HEK293 (cell line): Measurements from ENCODE around the gene ZAP70.

Source experiments
- CTCF ChIA-PET: fragments of 350-600 bp; formaldehyde crosslinking; extraction: SDS; loops from one replicate; lab custom pipeline; 2021; ENCODE audit warnings: antibody characterized with exemption; lab: Yijun Ruan, JAX
- POLR2A ChIA-PET: fragments of 300-600 bp; formaldehyde crosslinking; extraction: SDS; loops from one replicate; lab custom pipeline; 2020; ENCODE audit warnings: antibody characterized with exemption, inconsistent platforms; lab: Yijun Ruan, JAX
- H3K27ac ChIP-seq: fragments of 200-500 bp; sonication (Bioruptor generic); 2 replicates; pipeline ENCODE4 v1.5.1; 2014; ENCODE audit warnings: low read depth, low read length, control low read depth, inconsistent platforms; ENCODE audit errors: extremely low read depth
- H3K36me3 ChIP-seq, 2 experiments: fragments of 200-500 bp in 1 of 2; sonication (Bioruptor generic) in 1 of 2; 1 replicate in 1 of 2; 2 replicates in 1 of 2; pipeline ENCODE4 v1.5.1; 2014 to 2017; ENCODE audit warnings: inconsistent platforms in 2 of 2, low read length in 2 of 2; ENCODE audit not compliant: control insufficient read depth in 2 of 2, insufficient read depth in 1 of 2
- H3K4me1 ChIP-seq: fragments of 200-500 bp; sonication (Bioruptor generic); 2 replicates; pipeline ENCODE4 v1.5.1; 2014; ENCODE audit warnings: mild to moderate bottlenecking, low read length, inconsistent platforms; ENCODE audit not compliant: control insufficient read depth, insufficient read depth
- H3K4me3 ChIP-seq: 2 replicates; pipeline ENCODE4 v1.5.1; 2011; ENCODE audit warnings: low read depth, mild to moderate bottlenecking, control low read depth, low read length, moderate library complexity
- H3K9me3 ChIP-seq: fragments of 200-500 bp; sonication (Bioruptor generic); 2 replicates; pipeline ENCODE4 v1.5.1; 2014; ENCODE audit warnings: low read depth, low read length, inconsistent platforms; ENCODE audit not compliant: control insufficient read depth, insufficient read depth
- BCL11B ChIP-seq: fragments of 450-650 bp; formaldehyde crosslinking; IDR thresholded peaks from 2 replicates; pipeline ENCODE4 v1.5.1; 2016; ENCODE audit warnings: low read depth, missing biosample characterization, missing genetic modification characterization
- GFI1B ChIP-seq: fragments of 450-650 bp; formaldehyde crosslinking; IDR thresholded peaks from 2 replicates; pipeline ENCODE4 v1.5.1; 2016; ENCODE audit warnings: missing biosample characterization, missing genetic modification characterization
- KLF1 ChIP-seq: fragments of 450-650 bp; formaldehyde crosslinking; IDR thresholded peaks from 2 replicates; pipeline ENCODE4 v1.5.1; 2016; ENCODE audit warnings: missing biosample characterization, missing genetic modification characterization
- PRDM4 ChIP-seq: fragments of 450-650 bp; formaldehyde crosslinking; IDR thresholded peaks from 2 replicates; pipeline ENCODE4 v1.5.1; 2017; ENCODE audit warnings: missing biosample characterization, missing genetic modification characterization
- SCRT2 ChIP-seq: fragments of 450-650 bp; formaldehyde crosslinking; IDR thresholded peaks from 2 replicates; pipeline ENCODE4 v1.5.1; 2016; ENCODE audit warnings: missing biosample characterization, missing genetic modification characterization
- ZFP69B ChIP-seq: fragments of 450-650 bp; formaldehyde crosslinking; IDR thresholded peaks from 2 replicates; pipeline ENCODE4 v1.5.1; 2016; ENCODE audit warnings: missing biosample characterization, missing genetic modification characterization
- ZIC2 ChIP-seq: fragments of 450-650 bp; formaldehyde crosslinking; IDR thresholded peaks from 2 replicates; pipeline ENCODE4 v1.5.1; 2016; ENCODE audit warnings: missing biosample characterization, missing genetic modification characterization
- ZNF2 ChIP-seq: fragments of 450-650 bp; formaldehyde crosslinking; IDR thresholded peaks from 2 replicates; pipeline ENCODE4 v1.5.1; 2016; ENCODE audit warnings: missing biosample characterization, missing genetic modification characterization
- ZNF24 ChIP-seq: fragments of 450-650 bp; formaldehyde crosslinking; IDR thresholded peaks from 2 replicates; pipeline ENCODE4 v1.5.1; 2016; ENCODE audit warnings: missing biosample characterization, missing genetic modification characterization
- ZNF302 ChIP-seq: fragments of 450-650 bp; formaldehyde crosslinking; IDR thresholded peaks from 2 replicates; pipeline ENCODE4 v1.5.1; 2016; ENCODE audit warnings: missing biosample characterization, missing genetic modification characterization, low read depth
- ZNF560 ChIP-seq: fragments of 450-650 bp; formaldehyde crosslinking; IDR thresholded peaks from 2 replicates; pipeline ENCODE4 v1.5.1; 2017; ENCODE audit warnings: missing biosample characterization, missing genetic modification characterization, borderline replicate concordance
- ZNF624 ChIP-seq: fragments of 450-650 bp; formaldehyde crosslinking; IDR thresholded peaks from 2 replicates; pipeline ENCODE4 v1.5.1; 2017; ENCODE audit warnings: missing biosample characterization, missing genetic modification characterization

The ZAP70 gene

GRCh38 chr2:97752342-97753334, 39.3 kb downstream of the ZAP70 start:
- ChIA-PET POLR2A (no interaction called here), CTCF (interaction anchor here (0.6 to 3.8 kb wide), 5 partner anchors 11 to 640 kb away, joined by 3 to 23 read pairs (median 3); no protein-coding TSS in a partner anchor)

GRCh38 chr2:97754690-97755346, 41.4 kb downstream of the ZAP70 start:
- POLR2A ChIA-PET = no interaction called here
- Histone ChIP-seq H3K4me1 (0 out of 2 replicates have a peak, but pooled peaks cover 5% of the 10 kb centered on the region), H3K27ac (no peak overlapping the region), H3K4me3 (no peak overlapping the region), H3K36me3 (peaks cover 7 to 44% of the 10 kb centered on the region in 2 experiments), H3K9me3 (no peaks in the 10 kb centered on the region)
- CTCF ChIA-PET = interaction anchor here (0.6 kb wide), 1 partner anchor 765 kb away, joined by 3 read pairs; no protein-coding TSS in a partner anchor
- no peak for TF ChIP-seq BCL11B
- TF ChIP-seq GFI1B (tag by site-specific recombination) = peak; percentile 93
- TF ChIP-seq ZFP69B = no peak
- no peak for TF ChIP-seq SCRT2 (tag by site-specific recombination)

More at GRCh38 chr2:97752342-97753334, 39.3 kb downstream of the ZAP70 start:
- Histone ChIP-seq H3K36me3 (peaks cover 7 to 26% of the 10 kb centered on the region in 2 experiments), H3K9me3 (no peaks in the 10 kb centered on the region), H3K4me3 (no peak overlapping the region), H3K27ac (no peak overlapping the region), H3K4me1 (0 out of 2 replicates have a peak, but pooled peaks cover 5% of the 10 kb centered on the region)
- TF ChIP-seq SCRT2 (tag by site-specific recombination) (peak; percentile 68), ZNF2 (no peak)

- Histone ChIP-seq H3K4me3 (no peak overlapping the region), H3K36me3 (peaks cover 7 to 49% of the 10 kb centered on the region in 2 experiments), H3K4me1 (0 out of 2 replicates have a peak, but pooled peaks cover 5% of the 10 kb centered on the region), H3K27ac (no peak overlapping the region), H3K9me3 (no peaks in the 10 kb centered on the region)
- CTCF ChIA-PET = no interaction called here
- TF ChIP-seq PRDM4 (tag by site-specific recombination) (peak; percentile 81), ZNF302 (tag by site-specific recombination) (no peak), ZIC2 (tag by site-specific recombination) (peak; percentile 75), ZNF560 (tag by site-specific recombination) (no peak), ZNF24 (tag by site-specific recombination) (no peak)
- TF ChIP-seq, all 188 proteins: peak for 2
- POLR2A ChIA-PET = no interaction called here
Measured at GRCh38 chr2:97755491-97755890, 42.1 kb downstream of the ZAP70 start.

GRCh38 chr2:97757062-97757461, 43.7 kb downstream of the ZAP70 start:
- H3K9me3 ChIP-seq = no peaks in the 10 kb centered on the region
- H3K4me1 ChIP-seq = 0 out of 2 replicates have a peak, but pooled peaks cover 2% of the 10 kb centered on the region
- ChIA-PET POLR2A (no interaction called here), CTCF (no interaction called here)
- H3K27ac ChIP-seq = no peak overlapping the region
- TF ChIP-seq KLF1 (tag by site-specific recombination) = no peak
- no peak for TF ChIP-seq ZNF624 (tag by site-specific recombination)
- TF ChIP-seq, all 188 proteins: peak for 0
- peaks cover 7 to 64% of the 10 kb centered on the region in 2 experiments for H3K36me3 ChIP-seq
- H3K4me3 ChIP-seq = no peak overlapping the region
